DLD1 (cell line): ENCODE measurements around the gene CYRIA.

Experiments used
- in situ Hi-C: cut with HindIII; loops from 2 replicates; pipeline ENCODE4 v1.10.0; 2017; ENCODE audit warnings: low sequenced_read_pairs

The CYRIA gene

DNA sequence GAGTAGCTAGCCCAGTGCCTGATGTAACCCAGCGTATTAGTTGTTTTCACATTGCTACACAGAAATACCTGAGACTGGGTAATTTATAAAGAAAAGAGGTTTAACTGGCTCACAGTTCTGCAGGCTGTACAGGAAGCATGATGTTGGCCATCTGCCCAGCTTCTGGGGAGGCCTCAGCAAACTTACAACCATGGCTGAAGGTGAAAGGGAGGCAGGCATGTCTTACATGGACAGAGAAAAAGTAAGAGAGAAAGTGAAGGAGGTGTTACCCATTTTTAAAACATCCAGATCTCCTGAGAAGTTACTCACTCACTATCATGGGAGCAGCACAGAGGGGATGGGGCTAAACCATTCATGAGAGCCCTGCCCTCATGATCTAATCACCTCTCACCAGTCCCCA is 6.1 kb upstream of the CYRIA start:
- in situ Hi-C loops: no loop called here

DNA sequence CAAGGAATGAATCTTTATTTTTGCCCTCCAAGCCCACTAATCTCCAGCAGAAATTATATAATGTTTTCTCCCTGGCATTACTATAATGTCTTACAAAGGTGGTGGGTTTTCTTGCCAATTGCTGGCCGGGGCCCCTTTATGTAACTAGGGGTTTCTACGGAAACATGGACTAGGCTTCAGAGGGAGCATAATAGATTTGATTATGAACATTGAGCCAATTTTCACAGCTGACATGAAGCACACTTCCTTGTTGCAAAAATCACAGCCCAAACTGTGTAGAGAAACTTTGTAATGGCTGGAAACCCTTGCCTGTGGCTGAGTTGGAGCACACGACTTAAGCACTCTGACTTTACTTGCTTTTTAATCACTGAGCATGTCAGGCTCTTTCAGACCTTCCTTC is 3.8 kb upstream of the CYRIA start:
- in situ Hi-C loops: no loop called here

DNA sequence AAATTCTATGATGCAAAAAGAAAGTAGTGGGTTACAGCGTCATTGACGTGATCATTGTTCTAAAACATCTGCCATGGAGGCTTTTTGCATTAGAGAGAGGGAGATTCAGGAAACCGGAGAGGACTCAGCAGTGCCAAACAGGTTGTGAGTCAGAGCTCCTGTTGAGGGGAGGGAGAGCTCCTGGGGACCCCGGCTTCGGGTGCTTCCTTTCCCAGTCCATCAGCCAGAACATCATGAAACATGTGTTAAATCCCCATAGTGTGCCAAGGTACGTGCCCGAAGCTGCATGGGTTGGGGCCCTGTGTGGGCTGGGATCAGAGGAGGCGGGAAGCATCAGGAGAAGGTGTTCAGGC is 791 bp upstream of the CYRIA start:
- in situ Hi-C loops: no loop called here

DNA sequence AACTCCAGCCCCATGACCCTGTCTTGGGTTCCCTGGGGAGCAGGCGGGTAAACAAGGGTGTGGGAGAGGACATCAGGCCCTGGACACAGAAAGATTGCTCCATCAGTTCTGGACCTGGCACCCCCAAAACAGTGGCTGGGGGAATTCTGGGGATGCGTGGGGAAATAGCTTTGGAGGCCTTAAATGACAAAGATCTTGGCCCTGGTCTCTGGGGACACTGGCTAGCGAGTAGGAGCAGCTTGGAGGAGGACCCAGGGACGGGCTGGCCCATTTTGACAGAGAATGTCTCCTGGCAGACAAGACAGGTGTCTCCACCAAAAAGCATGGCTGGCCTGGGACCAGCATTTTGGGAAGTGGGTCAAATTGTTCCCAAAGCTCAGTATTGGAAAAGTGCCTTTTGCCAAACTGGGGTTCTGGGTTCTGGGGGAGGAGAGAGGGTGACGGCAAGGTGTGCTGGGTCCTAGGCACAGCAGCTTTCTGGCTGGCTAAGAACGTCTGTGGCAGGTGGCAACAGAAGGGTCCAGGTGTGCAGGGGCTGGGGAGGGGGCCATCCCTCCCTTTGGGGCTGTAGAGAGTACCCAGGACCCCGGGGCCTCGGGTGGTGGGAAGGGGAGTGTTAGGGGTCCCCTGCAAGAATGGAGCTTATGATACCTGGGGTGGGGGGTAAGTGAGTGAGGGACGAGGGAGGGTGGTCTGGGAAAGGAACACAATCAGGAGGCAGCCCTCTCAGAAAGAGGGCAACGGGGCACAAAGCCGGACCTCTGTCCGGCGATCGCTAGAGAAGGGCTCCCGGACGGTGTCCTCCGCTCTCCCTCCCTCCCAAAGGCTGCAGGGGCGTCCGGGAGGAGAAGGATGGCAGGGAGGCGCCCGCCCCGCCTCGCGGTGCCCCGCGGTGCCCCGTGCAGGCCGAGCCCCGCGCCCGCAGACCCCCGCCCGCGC is 556 bp downstream of the CYRIA start:
- in situ Hi-C loops: no loop called here

DNA sequence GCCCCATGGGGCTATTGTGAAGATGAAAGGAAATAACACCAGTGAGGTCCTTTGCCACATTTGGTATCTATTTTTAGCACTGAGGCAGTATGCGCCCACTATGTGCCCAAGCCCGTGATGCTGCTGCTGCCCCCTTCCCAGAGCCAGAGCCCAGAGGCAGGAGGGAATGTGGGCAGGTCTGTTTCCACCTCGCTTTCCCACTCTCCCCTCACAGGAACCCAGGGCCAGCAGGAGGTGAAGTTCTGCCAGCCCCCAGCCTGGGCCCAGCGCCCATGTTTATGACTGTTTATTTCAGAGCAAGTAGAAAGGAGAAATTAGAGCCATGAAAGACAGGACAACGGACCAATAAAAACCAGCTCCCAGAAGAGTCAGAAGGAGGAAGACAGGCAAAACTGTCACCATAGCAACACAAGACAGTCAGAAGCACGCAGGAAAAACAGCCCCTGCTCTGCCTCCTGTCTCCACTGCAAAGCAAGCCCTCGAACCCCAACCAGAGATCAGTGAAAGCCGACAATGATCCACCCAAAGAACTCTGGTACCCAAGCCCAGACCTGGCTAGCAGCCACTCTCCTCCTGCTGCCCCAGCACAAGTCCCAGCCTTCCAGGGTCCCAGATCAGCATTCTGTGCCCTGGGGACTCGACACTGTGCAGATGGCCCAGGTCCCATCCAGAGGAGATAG is 1.4 kb downstream of the CYRIA start:
- in situ Hi-C loops: no loop called here

DNA sequence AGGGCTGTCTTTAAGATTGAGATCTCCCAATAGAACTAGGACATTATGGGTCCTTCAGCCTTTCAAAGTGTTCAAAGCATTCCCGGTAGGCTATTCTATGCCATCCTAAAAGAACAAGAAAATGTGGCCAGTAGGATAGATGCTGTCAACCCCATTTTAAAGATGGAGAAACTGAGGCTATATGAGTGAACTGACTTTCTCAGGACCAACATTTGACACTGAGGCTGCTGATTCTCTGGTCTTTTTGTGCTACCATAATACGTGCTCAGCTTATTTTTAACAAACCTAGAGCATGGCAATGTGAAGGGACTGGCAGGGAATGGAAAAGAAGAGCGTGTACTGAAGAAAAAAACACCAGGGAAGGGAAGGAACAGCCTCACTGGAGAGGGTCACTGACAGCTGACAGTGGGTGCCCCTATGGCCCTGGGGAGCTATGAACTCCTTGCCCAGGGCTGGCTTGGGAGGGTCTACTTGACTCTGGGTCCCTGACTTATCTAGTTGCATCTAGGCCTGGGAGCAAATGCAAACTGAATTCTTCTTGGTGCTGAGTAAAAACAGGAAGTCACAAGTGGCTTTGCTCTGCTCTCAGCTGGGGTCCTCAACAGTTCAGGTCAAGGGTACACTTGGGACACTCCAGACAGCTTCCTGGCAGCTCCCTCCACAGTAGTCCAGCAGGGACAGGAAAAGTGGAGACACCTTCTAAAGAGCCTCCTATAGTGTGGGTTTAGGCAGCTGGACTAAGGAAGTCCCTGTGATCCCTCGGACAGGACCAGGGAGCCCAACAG is 2.3 kb downstream of the CYRIA start:
- in situ Hi-C loops: no loop called here

DNA sequence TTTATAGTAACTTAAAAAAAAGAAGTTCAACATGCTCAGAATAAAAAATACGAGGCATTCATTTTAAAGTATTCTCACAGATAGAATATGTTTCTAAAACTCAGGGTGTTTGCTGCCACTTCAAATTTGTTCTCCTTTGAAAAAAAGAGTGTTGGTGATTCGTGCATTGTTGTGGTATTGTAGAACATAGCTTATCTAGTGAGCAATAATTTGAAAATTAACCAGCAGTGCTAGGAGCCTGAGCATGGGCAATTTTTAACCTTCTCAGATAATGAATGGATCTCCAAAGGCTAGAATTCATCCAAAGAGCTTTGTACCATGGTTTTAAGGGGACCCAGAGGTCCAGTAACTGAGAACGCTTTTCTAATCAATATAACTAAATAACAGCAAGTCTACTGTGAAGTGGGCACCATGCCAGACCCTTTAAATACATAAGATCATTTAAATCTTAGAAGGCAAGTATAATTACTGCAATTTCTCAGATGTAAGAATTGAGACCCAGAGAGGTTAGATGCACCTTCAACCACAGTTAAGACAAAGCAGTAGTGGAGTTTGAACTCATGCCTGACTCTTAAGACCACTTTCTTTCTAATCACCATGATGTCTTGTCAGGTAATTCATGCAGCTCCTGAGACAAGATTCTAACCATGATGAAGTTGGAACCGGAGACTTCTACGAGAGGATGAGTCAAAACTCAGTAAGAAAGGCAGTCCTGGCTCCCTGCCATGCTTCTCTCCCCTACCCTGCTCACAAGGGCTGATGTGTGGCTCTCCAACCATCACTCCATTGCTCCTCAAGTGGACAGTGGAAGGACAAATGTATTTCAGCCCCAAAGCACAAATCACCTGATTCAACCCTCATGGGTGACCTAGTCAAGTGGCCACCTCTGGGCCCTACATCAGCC is 3.4 kb downstream of the CYRIA start:
- in situ Hi-C loops: no loop called here

DNA sequence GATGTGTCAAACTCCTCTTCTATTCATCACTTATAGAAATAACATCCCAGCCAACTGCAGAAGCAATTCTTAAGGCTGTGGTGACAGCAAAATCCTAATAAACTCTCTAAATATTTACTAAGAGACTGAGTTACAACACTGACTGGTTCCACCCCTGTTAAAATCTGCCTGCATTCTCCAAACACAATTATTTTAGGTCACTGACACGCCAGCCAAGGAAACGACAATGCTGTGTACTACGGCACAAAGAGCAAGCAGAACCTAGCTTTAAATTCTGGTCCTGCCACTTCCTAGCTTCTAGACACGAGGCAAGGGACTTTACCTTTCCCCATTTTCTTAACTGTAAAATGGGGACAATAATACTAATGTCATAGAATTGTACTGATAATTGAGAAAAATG is 4.1 kb downstream of the CYRIA start:
- in situ Hi-C loops: no loop called here

DNA sequence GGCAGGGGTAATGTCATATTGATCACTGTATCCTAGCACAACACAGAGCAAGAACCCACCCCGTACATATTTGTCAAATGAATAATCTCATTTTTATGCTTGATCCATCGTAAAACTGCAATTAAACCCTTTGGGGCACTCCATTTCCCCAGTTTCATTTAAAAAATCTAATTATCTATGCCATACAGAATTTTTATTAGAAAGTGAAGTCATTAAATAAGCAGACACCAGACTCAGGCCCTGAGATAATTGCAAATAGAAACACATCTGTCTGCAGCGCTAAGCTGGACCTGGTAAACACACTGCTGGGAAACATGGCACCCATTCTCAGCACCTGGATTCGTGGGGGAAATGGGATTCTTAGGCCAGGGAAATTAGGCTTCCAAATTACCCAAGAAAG is 5.1 kb downstream of the CYRIA start:
- in situ Hi-C loops: no loop called here

DNA sequence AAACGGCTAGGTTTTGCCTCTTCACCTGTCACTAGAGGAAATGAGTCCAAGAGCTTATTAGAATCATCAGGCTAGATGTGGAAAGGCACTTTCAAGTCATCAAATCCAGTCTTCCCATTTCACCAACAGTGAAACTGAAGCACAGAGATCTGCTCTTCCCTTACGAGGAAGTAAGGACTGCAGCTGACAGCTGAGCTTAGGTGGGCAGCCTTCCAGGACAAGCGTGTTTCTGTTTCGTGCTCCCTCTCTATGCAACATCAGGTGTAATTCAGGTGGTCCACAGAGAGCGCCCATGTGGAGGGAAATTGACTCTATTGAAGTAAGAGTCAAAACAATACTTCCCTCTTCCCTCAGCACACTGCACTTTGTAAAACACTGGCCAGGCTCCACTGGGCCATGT is 5.5 kb downstream of the CYRIA start:
- in situ Hi-C loops: no loop called here

DNA sequence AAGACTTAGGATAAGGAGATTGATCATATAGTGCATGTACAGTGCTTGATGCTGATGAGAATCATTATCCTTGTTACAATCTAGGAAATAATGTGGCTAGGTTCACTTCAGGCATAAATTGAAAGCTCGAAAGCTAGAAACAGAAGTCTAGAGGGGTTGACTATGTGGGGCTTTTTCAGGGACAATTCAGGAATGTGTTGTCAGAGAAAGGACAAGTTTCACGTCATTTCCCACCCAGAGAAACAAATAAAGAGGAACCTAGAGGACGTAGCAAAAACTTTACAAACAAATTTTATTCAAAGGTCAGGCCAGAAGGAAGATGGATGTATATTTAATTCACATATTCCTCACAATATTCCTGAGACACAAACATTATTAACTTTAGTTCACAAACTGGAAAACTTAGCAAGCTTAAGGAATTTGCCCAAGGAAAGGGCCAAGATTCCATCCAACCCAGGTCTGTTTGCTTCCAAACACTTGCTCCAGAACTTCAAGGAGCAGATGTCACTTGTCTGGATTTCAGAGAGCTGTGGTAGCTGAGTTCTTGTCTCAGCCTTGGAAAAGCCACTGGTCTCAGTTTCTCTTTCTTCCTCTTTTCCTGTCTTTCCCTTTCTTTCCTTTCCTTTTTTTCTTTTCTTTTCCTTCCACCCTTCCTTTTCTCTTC is 7.4 kb downstream of the CYRIA start:
- in situ Hi-C loops: no loop called here

DNA sequence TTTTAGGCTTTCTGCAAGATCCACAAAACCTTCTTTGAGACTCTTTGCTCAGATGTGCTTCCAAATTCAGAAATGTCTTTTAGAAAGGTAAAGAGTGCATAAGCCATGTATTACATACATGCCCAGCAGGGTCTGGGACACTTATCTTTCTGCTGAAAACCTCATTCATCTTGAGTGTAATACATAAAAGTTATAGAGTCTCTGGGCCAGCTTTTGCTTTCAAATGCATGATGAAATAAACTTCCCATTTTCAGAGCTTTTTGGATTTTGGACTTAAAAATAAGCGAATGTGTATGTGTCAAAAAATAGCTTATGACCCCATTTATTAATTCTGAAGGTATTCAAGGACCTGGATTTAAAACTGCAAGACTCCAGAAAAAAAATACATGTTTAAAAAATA is 8.0 kb downstream of the CYRIA start:
- in situ Hi-C loops: no loop called here

DNA sequence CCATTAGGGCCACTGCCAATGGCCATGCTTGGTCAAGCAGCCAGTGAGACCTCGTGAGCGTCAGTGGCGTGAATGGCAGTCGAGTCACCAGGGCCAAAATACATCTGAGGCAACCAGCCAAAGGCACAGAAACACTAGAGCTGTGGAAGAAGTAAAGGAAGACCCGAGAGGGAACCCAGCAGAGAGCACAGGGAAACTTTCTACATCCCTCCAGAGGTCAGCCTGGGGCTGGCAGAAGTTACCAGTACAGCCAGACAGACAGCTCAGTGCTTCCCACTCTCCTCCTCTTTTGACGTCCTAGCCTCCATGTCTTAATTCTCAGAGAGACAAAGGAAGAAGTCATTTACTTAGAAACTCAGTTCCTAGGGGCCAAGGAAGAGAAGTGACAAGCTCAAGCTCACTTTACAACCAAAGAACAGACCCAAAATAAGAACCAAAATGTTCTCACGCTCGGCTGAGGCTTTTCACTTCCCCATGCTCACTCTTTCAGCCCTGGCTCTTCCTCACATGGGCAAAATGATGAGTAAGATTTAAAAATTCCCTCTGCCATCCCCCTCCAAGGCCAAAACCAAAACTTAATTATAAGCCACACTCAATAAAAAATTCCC is 8.7 kb downstream of the CYRIA start:
- in situ Hi-C loops: no loop called here

DNA sequence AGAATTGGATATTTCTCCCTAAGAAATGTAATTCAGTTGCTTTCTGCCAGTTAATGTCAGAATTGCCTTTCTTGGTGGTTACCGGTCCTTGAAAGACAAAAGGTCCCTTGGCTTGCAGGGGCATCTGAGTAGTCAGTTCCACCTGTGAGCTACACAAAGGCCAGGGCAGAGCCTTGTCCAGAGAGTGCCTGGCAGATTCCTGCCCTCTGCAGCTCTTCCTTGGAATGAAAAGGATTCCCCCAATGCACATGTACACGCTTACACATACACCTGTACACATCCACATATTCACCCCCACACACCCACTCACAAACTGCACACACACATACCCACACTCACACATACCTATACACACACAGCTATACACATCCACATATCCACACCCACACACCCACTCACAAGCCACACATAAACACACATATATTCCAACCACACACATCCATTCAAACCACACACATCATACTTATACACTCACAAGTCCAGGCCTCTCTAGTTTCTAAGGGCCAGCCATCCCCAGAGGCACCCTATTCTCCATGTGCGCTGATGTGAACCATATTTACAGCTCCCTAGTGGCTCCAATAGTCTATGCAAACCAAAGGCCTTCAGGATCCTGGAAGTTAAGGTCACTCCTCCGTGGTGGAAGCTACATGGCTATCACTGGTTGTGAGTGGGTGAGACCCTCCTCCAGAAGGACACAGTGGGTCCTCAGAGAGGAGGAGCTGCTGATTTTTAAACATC is 9.6 kb downstream of the CYRIA start:
- in situ Hi-C loops: no loop called here

DNA sequence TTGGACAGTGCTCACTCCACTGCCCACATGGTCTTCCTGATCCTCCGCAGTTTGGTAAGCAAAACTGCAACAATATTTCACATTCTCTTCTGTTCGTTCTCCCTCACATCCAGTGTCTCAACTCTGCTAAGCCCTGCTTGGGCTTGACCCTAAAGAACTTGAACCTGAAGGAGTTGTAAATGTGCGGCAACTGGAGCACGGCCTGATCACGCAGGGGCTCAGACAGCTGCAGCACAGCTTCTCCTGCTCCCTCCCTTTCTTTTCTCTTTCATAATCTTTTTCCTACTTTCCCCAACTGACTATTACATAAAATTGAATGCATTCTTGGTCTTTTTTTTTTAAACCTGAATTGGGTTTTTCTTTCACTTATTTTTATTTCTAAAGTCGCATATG is 10.2 kb downstream of the CYRIA start:
- in situ Hi-C loops: no loop called here

DNA sequence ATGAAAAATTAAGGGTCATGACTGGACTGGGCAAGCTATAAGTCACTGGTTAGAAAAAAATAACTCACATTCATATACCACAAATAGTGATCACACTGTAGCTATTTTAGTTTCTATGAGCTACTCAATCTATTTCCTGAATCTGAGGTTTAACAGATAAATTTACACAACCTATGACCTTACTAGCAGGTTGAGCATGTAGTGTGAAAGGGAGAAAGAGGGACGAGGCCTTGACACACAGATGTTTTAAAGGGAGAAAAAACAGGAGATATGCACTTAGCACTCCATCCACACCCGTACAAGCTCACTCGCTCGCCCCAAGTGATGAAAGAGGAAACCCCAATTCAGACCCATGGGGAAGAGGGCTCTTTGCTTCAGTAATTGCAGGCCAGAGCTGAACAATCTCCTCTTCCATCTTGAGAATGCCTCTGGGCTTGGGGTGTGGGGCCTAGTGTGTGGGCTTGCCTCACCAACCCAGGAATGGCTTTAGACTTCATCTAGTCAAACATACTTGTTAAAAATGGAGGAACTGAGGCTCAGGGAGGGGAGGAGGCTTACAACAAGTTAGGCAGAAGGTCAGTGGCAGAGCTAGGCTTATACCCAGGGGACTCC is 10.7 kb downstream of the CYRIA start:
- in situ Hi-C loops: no loop called here

DNA sequence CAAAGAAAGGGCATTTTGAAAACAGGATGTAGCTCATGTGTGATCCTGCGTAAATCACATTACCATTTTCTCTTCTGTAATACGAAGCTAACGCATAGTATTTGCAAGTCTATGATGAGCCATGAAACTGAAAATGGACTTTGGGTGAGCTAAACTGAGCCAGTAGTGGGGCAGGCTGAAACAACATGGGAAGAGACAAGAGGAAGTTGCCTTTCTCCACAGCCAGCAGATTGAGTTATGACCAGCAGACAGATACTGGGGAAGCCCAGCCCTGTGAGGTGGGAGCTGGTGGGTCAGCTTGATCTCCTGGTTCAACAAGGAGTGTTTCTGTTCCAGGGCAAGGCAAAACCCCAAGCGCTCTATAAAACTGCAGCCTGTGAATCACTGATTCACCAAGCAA is 11.8 kb downstream of the CYRIA start:
- in situ Hi-C loops: no loop called here

DNA sequence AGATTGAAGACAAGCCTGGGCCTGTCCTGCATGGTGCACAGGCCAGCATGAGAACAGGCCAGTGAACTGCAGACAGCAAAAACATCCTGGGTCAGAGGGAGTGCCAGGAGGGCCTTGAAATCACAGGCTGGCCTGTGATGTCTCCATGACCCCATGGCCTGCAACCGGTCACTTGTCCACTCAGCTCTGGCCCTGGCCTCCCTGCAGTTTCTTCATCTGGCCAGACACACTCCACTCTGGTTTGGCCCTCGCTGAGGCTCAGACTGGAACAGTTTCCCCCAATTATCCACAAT is 12.6 kb downstream of the CYRIA start:
- in situ Hi-C loops: no loop called here
